Pancreas (tissue), 10 donors: Measurements from ENCODE around the gene HIBADH. TPM values are rescaled to one million over a fixed set of nuclear protein-coding genes. Genes with fewer than 3 reads are reported as not detected.

Experiments
- ATAC-seq, 4 donors: fragments of 200-7000 bp; cut with Tn5 transposase; one replicate each; pipeline versions ENCODE4 v1.8.0 to v1.9.1; 2020; ENCODE audit warnings: mild to moderate bottlenecking in 4 of 4, moderate library complexity in 4 of 4
- DNase-seq, 6 donors: peaks; one replicate each; pipeline ENCODE4 v3.0.0-alpha.2; 2020
- FAIRE-seq: peaks from 2 replicates; lab custom pipeline; 2012; peaks lifted over from hg19 to GRCh38; lab: Jason Lieb, UNC
- H3K27ac ChIP-seq, 4 donors: fragments of 200-600 bp; sonication (generic); 1 replicate in 3 of 4; 2 replicates in 1 of 4; pipeline versions ENCODE4 v1.5.0 to v1.8.0; 2020
- H3K27me3 ChIP-seq, 4 donors: fragments of 200-600 bp; one replicate each; pipeline ENCODE4 v1.8.0; 2021
- H3K36me3 ChIP-seq, 3 donors: fragments of 200-600 bp; sonication (generic) in 1 of 3; one replicate each; pipeline versions ENCODE4 v1.5.0 to v1.8.0; 2020 to 2021
- H3K4me1 ChIP-seq, 3 donors: fragments of 200-600 bp; one replicate each; pipeline ENCODE4 v1.8.0; 2021
- H3K4me3 ChIP-seq, 4 donors: fragments of 200-600 bp; sonication (generic) in 2 of 4; one replicate each; pipeline versions ENCODE4 v1.5.0 to v1.8.0; 2020 to 2021
- H3K9me3 ChIP-seq, 4 donors: fragments of 200-600 bp; one replicate each; pipeline ENCODE4 v1.8.0; 2021
- CTCF ChIP-seq, 4 donors: fragments of 200-600 bp; sonication (generic) in 3 of 4; IDR thresholded peaks; one replicate each; pipeline versions ENCODE4 v1.5.0 to v1.8.0; 2021; ENCODE audit warnings: antibody characterized with exemption in 4 of 4
- WGBS, 2 donors: extraction: QIAGEN DNeasy Blood & Tissue Kit; methylation state at CpG; one replicate each; pipeline ENCODE4 v1.1.7; 2013; 5-methylcytosine and 5-hydroxymethylcytosine counted together
- intact Hi-C, 3 donors: fragments of 100-400 bp; cut with DNase I; formaldehyde crosslinking; loops; one replicate each; pipeline versions ENCODE4 v1.11.1 to v1.14.2; 2022
- polyA plus RNA-seq, 2 donors: library from polyadenylated mRNA; stranded (reverse); fragments of 200-250 nt; gene quantifications; one replicate each; pipeline ENCODE4 v1.2.3, GENCODE V29; 2013
- total RNA-seq, 6 donors: library from RNA; stranded (reverse); fragmentation: NEBNext Ultra II Directional in 4 of 6; extraction: Animal tissue kit (Norgen Biotek cat#: 25700) in 4 of 6; gene quantifications; one replicate each; pipeline versions ENCODE4 v1.2.1 to v1.2.4, GENCODE V29; 2021 to 2023
- donor health status: healthy with polysubstance abuse.
- donor health status: DM: no; HTN: no; CAD: no; lungs with moderate emphysema.
- donor health status: DM: no; HTN: no; CAD: no.
- donor health status: control.
- donor health status: control.
- donor health status: Bipolar disorder and iron deficiency.
- donor health status: DM: yes; HTN: yes; CAD: no.
- donor health status: DM: no; HTN: no; CAD: no.
- donor health status: DM: no; HTN: no; CAD: no.
- donor health status: DM: yes; HTN: yes; CAD: no.

Gene HIBADH
- total and polyA plus RNA-seq, 8 donors = 10.2 to 23.3 (median 14.2) TPM

- FAIRE-seq = no peak
- WGBS, 2 donors = 89 to 95% methylated on average over 6 of the region's 6 CpGs
These were observed 10.2 kb downstream of the HIBADH start for GRCh38 chr7:27652518-27652917.

GRCh38 chr7:27651702-27652101 lies 11.0 kb downstream of the HIBADH start:
- H3K27ac ChIP-seq = no peak overlapping the region
- ATAC-seq (no peak), DNase-seq (no peak), FAIRE-seq (no peak)
- intact Hi-C loops = no loop called here
- H3K4me1 ChIP-seq = peaks cover 0 to under 1% (median 0%) of the 10 kb centered on the region in 3 donors
- H3K27me3 ChIP-seq = no peaks in the 10 kb centered on the region
- no peak overlapping the region for H3K4me3 ChIP-seq
- TF ChIP-seq CTCF (IDR thresholded peaks at IDR 0.05) = no peak
- H3K36me3 ChIP-seq = no peaks in the 10 kb centered on the region
- no peaks in the 10 kb centered on the region for H3K9me3 ChIP-seq

More at GRCh38 chr7:27652518-27652917, 10.2 kb downstream of the HIBADH start:
- DNase-seq = no peak
- Histone ChIP-seq H3K36me3 (no peaks in the 10 kb centered on the region), H3K27me3 (no peaks in the 10 kb centered on the region), H3K4me1 (peaks cover 0 to 7% (median 0%) of the 10 kb centered on the region in 3 donors), H3K9me3 (no peaks in the 10 kb centered on the region), H3K27ac (no peak overlapping the region), H3K4me3 (no peak overlapping the region)
- intact Hi-C loops = no loop called here
- no peak for TF ChIP-seq CTCF (IDR thresholded peaks at IDR 0.05)
- ATAC-seq = no peak

- H3K9me3 ChIP-seq = no peaks in the 10 kb centered on the region
- no peaks in the 10 kb centered on the region for H3K4me1 ChIP-seq
- TF ChIP-seq CTCF (IDR thresholded peaks at IDR 0.05) = no peak
- no peak overlapping the region for H3K4me3 ChIP-seq
- H3K36me3 ChIP-seq = no peaks in the 10 kb centered on the region
- no peak for FAIRE-seq
- WGBS, 2 donors = 98% methylated on average over 4 of the region's 4 CpGs
- no peak overlapping the region for H3K27ac ChIP-seq
- ATAC-seq = no peak
- no peaks in the 10 kb centered on the region for H3K27me3 ChIP-seq
- intact Hi-C loops = no loop called here
- no peak for DNase-seq
These were observed 12.4 kb downstream of the HIBADH start for GRCh38 chr7:27650283-27650682.

- ATAC-seq (no peak), FAIRE-seq (no peak), DNase-seq (no peak)
- Histone ChIP-seq H3K27ac (no peak overlapping the region), H3K9me3 (no peaks in the 10 kb centered on the region), H3K27me3 (no peaks in the 10 kb centered on the region), H3K4me1 (no peaks in the 10 kb centered on the region), H3K36me3 (no peaks in the 10 kb centered on the region), H3K4me3 (no peak overlapping the region)
- no peak for TF ChIP-seq CTCF (IDR thresholded peaks at IDR 0.05)
- intact Hi-C loops = no loop called here
- WGBS, 2 donors = 88 to 89% methylated on average over 1 of the region's 1 CpG
These were observed 15.2 kb downstream of the HIBADH start for GRCh38 chr7:27647489-27647888.

- DNase-seq (no peak), ATAC-seq (no peak), FAIRE-seq (no peak)
- no peak overlapping the region for H3K4me3 ChIP-seq
- WGBS, 2 donors = 97 to 98% methylated on average over 9 of the region's 9 CpGs
- H3K27ac ChIP-seq = no peak overlapping the region
- TF ChIP-seq CTCF (IDR thresholded peaks at IDR 0.05) = no peak
- H3K9me3 ChIP-seq = no peaks in the 10 kb centered on the region
- no peaks in the 10 kb centered on the region for H3K36me3 ChIP-seq
- H3K27me3 ChIP-seq = no peaks in the 10 kb centered on the region
- H3K4me1 ChIP-seq = peaks cover 0 to 2% (median 1%) of the 10 kb centered on the region in 3 donors
- intact Hi-C loops = no loop called here
These were observed 15.6 kb downstream of the HIBADH start for GRCh38 chr7:27647046-27647445.
